Measurements from ENCODE around the gene OLFML2A. TPM values are rescaled to one million over a fixed set of nuclear protein-coding genes. Genes with fewer than 3 reads are reported as not detected.
A peak's percentile ranks its signal among the peaks of the same experiment; 100 is the strongest.

Gene OLFML2A
- total RNA-seq, 1 donor from 2014 or later: 148 TPM

DNA sequence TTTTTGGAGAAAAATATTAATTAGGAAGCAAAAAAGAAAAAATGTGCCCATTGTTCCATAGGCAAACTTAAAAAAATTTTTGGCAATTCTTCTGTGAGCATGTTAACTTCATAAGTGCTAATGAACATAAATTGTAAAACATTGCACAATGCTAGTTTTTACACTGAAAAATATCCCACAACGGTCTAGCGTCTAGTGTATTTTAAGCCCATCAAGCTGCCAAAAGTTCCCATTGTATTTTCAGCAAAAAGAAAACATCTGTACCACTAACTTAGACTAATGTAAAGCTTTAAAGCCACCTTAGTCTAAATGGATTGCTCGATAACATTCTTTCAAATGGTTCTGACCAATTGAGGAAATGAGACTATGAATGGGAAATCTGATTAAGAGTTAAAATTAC is 8.6 kb upstream of the OLFML2A start:
- H3K36me3 Mint-ChIP-seq (ENCODE audit: low read depth, unreplicated experiment): no peaks in the 10 kb centered on the region
- H3K9ac ChIP-seq (ENCODE audit: low read length): no peak overlapping the region
- H3K9me3 Mint-ChIP-seq (ENCODE audit: unreplicated experiment): no peaks in the 10 kb centered on the region
- H2AFZ ChIP-seq (ENCODE audit: low read depth, low read length): no peak overlapping the region
- H3K4me1 ChIP-seq (ENCODE audit: insufficient read depth, low read length): peaks cover 11% of the 10 kb centered on the region
- H3K79me2 ChIP-seq (ENCODE audit: insufficient read depth, low read length): no peaks in the 10 kb centered on the region
- H3K4me3 ChIP-seq (ENCODE audit: insufficient read depth, low read depth, low read length): no peak overlapping the region
- H3K27ac ChIP-seq (ENCODE audit: low read depth, low read length): no peak overlapping the region
- H3K27me3 Mint-ChIP-seq (ENCODE audit: low read depth, unreplicated experiment): no peaks in the 10 kb centered on the region
- no peaks in the 10 kb centered on the region for H3K9me3 ChIP-seq (ENCODE audit: insufficient read depth, low read depth, low read length)
- peaks cover 49% of the 10 kb centered on the region for H3K27me3 ChIP-seq (ENCODE audit: insufficient read depth, low read length)
- no peak overlapping the region for H3K27ac Mint-ChIP-seq (ENCODE audit: unreplicated experiment)
- peak overlapping the region; percentile 92 for H3K4me3 Mint-ChIP-seq (ENCODE audit: unreplicated experiment)
- peaks cover 35% of the 10 kb centered on the region for H3K4me1 Mint-ChIP-seq (ENCODE audit: low read depth, unreplicated experiment)
- DNase-seq (ENCODE audit: low read depth) (no peak), FAIRE-seq (no peak)
- no peak overlapping the region for H3K4me2 ChIP-seq (ENCODE audit: low read length)
- H3K36me3 ChIP-seq (ENCODE audit: insufficient read depth, low read length): no peaks in the 10 kb centered on the region
- TF ChIP-seq, protein P1, sequence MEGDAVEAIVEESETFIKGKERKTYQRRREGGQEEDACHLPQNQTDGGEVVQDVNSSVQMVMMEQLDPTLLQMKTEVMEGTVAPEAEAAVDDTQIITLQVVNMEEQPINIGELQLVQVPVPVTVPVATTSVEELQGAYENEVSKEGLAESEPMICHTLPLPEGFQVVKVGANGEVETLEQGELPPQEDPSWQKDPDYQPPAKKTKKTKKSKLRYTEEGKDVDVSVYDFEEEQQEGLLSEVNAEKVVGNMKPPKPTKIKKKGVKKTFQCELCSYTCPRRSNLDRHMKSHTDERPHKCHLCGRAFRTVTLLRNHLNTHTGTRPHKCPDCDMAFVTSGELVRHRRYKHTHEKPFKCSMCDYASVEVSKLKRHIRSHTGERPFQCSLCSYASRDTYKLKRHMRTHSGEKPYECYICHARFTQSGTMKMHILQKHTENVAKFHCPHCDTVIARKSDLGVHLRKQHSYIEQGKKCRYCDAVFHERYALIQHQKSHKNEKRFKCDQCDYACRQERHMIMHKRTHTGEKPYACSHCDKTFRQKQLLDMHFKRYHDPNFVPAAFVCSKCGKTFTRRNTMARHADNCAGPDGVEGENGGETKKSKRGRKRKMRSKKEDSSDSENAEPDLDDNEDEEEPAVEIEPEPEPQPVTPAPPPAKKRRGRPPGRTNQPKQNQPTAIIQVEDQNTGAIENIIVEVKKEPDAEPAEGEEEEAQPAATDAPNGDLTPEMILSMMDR (IDR thresholded peaks at IDR 0.05; ENCODE audit: insufficient read depth, low read depth, low read length): no peak
- no peak for TF ChIP-seq EZH2 (IDR thresholded peaks at IDR 0.05; ENCODE audit: insufficient read depth, low read length)
- peaks cover 22% of the 10 kb centered on the region for H4K20me1 ChIP-seq (ENCODE audit: insufficient read depth, low read length)

DNA sequence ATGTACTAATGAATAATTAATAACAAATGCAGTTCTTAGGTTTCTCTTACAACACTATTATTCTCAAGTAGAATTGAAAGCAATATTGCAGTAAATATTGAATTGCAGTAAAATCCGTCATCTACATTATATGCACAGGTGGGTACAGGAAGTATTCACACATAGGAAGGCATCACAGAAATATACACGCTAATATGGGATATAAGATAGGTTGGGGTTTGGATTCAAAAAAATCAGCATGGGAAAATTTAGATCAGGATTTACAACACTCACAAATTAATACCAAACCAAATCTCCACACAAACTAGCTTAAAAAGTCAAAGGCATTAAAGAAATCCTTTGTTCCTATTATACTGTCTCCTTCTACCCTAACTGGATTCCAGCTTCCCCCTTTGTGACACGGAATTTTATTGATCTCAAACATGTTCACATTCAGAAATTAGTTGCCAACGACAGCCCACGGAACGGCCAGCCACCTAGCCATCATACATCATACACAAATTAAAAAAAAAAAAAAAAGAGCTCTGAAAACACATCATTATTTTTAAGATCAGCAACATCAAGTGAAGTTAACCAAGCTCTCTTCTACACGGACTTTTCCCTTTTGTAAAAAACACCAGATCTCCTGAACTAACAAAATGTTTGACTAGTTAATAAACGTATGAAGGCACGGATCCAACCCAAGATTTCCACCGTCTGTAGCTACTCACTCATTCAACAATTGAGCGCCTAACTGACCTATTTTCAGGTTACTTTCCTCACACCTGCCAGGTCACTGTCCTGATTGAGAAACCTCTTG is 8.0 kb upstream of the OLFML2A start:
- Mint-ChIP-seq H3K27ac (ENCODE audit: unreplicated experiment) (peak overlapping the region; percentile 94), H3K27me3 (ENCODE audit: low read depth, unreplicated experiment) (no peaks in the 10 kb centered on the region)
- no peak overlapping the region for H3K4me3 ChIP-seq (ENCODE audit: insufficient read depth, low read depth, low read length)

More for the DNA sequence above, 8.0 kb upstream of the OLFML2A start:
- Histone ChIP-seq H3K4me2 (ENCODE audit: low read length) (peak overlapping the region; percentile 85), H3K79me2 (ENCODE audit: insufficient read depth, low read length) (no peaks in the 10 kb centered on the region), H4K20me1 (ENCODE audit: insufficient read depth, low read length) (peaks cover 22% of the 10 kb centered on the region), H2AFZ (ENCODE audit: low read depth, low read length) (no peak overlapping the region), H3K4me1 (ENCODE audit: insufficient read depth, low read length) (peaks cover 11% of the 10 kb centered on the region), H3K27me3 (ENCODE audit: insufficient read depth, low read length) (peaks cover 49% of the 10 kb centered on the region), H3K27ac (ENCODE audit: low read depth, low read length) (no peak overlapping the region), H3K36me3 (ENCODE audit: insufficient read depth, low read length) (no peaks in the 10 kb centered on the region), H3K9ac (ENCODE audit: low read length) (no peak overlapping the region), H3K9me3 (ENCODE audit: insufficient read depth, low read depth, low read length) (no peaks in the 10 kb centered on the region)
- Mint-ChIP-seq H3K36me3 (ENCODE audit: low read depth, unreplicated experiment) (no peaks in the 10 kb centered on the region), H3K4me3 (ENCODE audit: unreplicated experiment) (peak overlapping the region; percentile 92), H3K9me3 (ENCODE audit: unreplicated experiment) (no peaks in the 10 kb centered on the region), H3K4me1 (ENCODE audit: low read depth, unreplicated experiment) (peaks cover 37% of the 10 kb centered on the region)
- FAIRE-seq (no peak), DNase-seq (ENCODE audit: low read depth) (no peak)
- no peak for TF ChIP-seq EZH2 (IDR thresholded peaks at IDR 0.05; ENCODE audit: insufficient read depth, low read length)
- TF ChIP-seq, protein P1 (IDR thresholded peaks at IDR 0.05; ENCODE audit: insufficient read depth, low read depth, low read length): no peak
